Activated CD4-positive, CD25-positive, alpha-beta regulatory T cell treated with anti-CD3 and anti-CD28 coated beads, Interleukin-2, amount 50 U/mL, for 16 hours (primary cell): Measurements from ENCODE around the gene ITGA5.
A peak's percentile ranks its signal among the peaks of the same experiment; 100 is the strongest.

Experiments used
- DNase-seq: peaks from one replicate; pipeline ENCODE4 v3.0.0-alpha.2; 2020; ENCODE audit warnings: low read depth, low spot score

ITGA5 gene

GRCh38 chr12:54412786-54413185 is 6.3 kb downstream of the ITGA5 start:
- DNase-seq = no peak

GRCh38 chr12:54412348-54412747 is 6.7 kb downstream of the ITGA5 start:
- DNase-seq = no peak

GRCh38 chr12:54411391-54412241 is 7.5 kb downstream of the ITGA5 start:
- no peak for DNase-seq

GRCh38 chr12:54409267-54409666 is 9.8 kb downstream of the ITGA5 start:
- no peak for DNase-seq

- no peak for DNase-seq
Observed at GRCh38 chr12:54407183-54407905, 11.7 kb downstream of the ITGA5 start.

GRCh38 chr12:54405573-54405972 is 13.5 kb downstream of the ITGA5 start:
- DNase-seq = no peak

GRCh38 chr12:54405106-54405505 is 14.0 kb downstream of the ITGA5 start:
- no peak for DNase-seq

GRCh38 chr12:54404061-54405004 is 14.7 kb downstream of the ITGA5 start:
- peak; percentile 44 for DNase-seq

GRCh38 chr12:54401119-54401518 is 17.9 kb downstream of the ITGA5 start:
- no peak for DNase-seq

GRCh38 chr12:54398995-54399793 is 19.9 kb downstream of the ITGA5 start:
- DNase-seq = peak; percentile 82

- DNase-seq = no peak
Observed at GRCh38 chr12:54398218-54398617, 20.8 kb downstream of the ITGA5 start.

- no peak for DNase-seq
Observed at GRCh38 chr12:54397157-54397556, 21.9 kb downstream of the ITGA5 start.

- DNase-seq = no peak
Observed at GRCh38 chr12:54395545-54395944, 23.5 kb downstream of the ITGA5 start.

GRCh38 chr12:54394986-54395385 is 24.1 kb downstream of the ITGA5 start:
- no peak for DNase-seq

- no peak for DNase-seq
Observed at GRCh38 chr12:54394281-54394719, 24.8 kb downstream of the ITGA5 start.

- DNase-seq = no peak
Observed at GRCh38 chr12:54393743-54394142, 25.3 kb downstream of the ITGA5 start.

GRCh38 chr12:54393207-54393609 is 25.9 kb downstream of the ITGA5 start:
- DNase-seq = no peak

GRCh38 chr12:54392485-54393206 is 26.4 kb downstream of the ITGA5 start:
- no peak for DNase-seq

GRCh38 chr12:54390668-54391551 is 28.2 kb downstream of the ITGA5 start:
- peak; percentile 15 for DNase-seq
